ENCODE results near the gene SLCO2B1.

Gene SLCO2B1

DNA sequence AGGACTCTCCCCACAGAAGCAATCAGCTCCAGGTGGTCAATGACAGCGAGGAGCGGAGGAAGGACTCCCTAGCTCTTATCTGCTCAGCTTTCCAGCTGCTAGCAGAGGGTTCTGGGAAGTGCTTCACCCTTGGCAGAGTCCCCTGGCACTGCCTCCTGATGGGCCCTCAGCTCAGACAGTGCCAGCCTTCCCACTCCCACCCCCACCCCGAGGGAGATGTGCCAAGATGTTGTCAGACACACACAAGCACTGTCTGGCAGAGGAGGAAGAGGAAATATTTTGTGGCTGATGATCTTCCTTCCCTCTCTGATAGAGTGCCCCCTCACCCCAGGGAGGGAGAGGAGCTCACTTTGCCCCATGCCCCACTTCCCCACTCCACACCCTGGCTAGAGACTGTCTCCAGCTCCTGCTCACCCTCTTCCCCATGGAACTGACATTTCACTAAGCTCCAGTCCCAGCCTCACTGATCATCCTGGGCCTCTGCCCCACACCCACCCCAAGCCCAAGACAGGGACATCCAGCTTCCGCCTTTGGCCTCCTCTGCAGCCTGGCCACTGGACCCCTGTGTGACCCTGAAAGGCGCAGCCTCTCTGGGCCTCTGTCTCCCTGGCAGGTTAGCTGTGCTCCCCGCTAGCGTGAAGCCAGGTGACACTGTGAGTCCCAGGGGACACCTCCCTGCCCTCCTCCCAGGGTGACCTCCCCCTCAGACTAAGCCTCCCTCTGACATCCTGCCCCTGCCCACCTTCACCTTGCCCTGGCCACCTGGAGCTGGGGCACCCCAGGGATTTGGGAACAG is 44.5 kb downstream of the SLCO2B1 start:
- DNase-seq: no peak

DNA sequence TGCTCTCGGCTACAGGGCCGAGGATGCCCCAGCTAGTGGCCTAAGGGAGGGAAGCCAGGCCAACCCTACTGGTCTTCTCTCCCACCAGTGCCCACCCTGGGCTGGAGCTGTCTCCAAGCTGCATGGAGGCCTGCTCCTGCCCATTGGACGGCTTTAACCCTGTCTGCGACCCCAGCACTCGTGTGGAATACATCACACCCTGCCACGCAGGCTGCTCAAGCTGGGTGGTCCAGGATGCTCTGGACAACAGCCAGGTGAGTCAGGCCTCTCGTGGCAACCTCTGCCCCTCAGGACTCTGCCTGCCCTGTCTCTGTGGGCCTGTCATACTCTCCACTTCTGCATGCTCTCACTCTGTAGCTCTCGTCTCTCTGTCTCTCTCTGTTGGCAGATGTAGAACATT is 45.5 kb downstream of the SLCO2B1 start:
- DNase-seq: no peak

DNA sequence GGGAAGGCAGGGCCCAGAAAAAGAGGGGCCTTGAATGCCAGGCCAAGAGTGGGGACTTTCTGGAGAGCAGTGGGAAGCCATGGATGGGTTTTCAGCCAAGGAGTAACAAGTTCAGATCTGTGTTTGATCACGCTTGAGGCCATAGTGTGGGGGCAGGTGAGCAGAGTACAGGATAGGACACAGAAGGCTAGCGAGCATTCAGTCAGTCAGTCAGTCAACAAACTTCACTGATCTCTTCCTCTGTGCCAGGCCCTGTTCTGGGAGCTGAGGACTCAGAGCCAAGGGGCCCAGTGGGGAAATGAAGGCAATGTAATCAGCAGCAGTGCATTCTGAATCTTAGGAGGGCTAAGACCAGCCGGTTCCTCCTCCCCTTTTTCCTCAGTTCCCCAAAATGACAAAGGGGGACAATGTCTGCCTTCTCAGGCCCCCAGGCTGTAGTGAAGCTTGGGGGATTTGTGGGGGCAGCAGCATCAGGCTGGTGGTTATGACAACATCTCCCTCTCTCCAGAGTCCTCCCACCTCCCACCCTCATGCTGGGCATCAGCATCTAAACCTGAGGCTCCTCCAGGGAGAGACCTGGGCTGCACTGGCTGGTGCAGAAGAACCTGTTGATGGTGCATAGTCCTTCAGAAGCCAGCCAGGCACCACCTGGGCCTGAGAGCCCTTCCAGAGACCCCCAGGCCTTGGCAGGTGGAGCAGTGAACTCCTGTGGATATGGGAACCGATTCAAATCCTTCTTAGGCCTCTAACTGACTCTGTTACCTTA is 46.8 kb downstream of the SLCO2B1 start:
- no peak for DNase-seq

- no peak for DNase-seq
Measured at GRCh38 chr11:75198278-75198973, 47.5 kb downstream of the SLCO2B1 start.

- no peak for DNase-seq
Measured at GRCh38 chr11:75199412-75199955, 48.6 kb downstream of the SLCO2B1 start.

- no peak for DNase-seq
Measured at GRCh38 chr11:75200051-75200450, 49.1 kb downstream of the SLCO2B1 start.

GRCh38 chr11:75200531-75200930 is 49.6 kb downstream of the SLCO2B1 start:
- no peak for DNase-seq

- DNase-seq: no peak
Measured at GRCh38 chr11:75201771-75202170, 50.9 kb downstream of the SLCO2B1 start.

DNA sequence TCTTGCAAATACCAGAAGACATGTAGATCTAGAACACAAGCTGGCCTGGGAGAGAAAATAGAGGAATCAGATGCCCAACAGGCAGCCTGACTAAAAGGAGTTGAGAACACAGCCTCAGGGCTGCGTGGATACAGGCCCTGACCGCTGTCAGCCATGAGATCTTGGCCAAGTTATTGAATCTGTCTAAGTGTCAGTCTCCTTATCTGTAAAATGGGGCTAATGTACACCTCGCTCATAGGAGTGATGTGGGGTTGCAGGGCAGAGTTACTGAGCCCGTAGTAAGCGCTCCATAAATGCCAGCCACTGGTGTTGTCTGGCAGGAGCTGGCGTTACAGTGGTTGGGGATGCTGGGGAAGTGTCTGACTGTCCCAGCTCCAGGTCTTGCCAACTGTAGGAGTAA is 51.3 kb downstream of the SLCO2B1 start:
- no peak for DNase-seq

- DNase-seq: no peak
Measured at GRCh38 chr11:75203138-75203537, 52.2 kb downstream of the SLCO2B1 start.

DNA sequence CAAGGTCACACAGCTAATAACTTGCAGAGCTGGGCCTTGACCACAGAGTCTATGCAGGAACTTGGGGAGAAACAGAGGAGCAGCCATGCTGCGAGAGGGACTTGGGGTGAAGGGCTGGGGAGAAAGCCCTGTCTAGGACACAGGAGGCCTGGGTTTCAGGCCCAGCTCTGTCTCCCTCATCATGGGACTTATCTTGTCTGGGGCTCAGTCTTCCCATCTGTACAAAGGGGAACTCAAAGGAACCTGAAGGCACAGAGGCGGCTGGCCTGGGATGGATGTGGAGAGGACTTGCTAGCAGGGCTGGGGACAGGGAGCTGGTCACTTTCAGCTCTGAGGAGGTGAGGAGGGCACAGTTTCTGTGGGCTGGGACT is 52.7 kb downstream of the SLCO2B1 start:
- DNase-seq: no peak

DNA sequence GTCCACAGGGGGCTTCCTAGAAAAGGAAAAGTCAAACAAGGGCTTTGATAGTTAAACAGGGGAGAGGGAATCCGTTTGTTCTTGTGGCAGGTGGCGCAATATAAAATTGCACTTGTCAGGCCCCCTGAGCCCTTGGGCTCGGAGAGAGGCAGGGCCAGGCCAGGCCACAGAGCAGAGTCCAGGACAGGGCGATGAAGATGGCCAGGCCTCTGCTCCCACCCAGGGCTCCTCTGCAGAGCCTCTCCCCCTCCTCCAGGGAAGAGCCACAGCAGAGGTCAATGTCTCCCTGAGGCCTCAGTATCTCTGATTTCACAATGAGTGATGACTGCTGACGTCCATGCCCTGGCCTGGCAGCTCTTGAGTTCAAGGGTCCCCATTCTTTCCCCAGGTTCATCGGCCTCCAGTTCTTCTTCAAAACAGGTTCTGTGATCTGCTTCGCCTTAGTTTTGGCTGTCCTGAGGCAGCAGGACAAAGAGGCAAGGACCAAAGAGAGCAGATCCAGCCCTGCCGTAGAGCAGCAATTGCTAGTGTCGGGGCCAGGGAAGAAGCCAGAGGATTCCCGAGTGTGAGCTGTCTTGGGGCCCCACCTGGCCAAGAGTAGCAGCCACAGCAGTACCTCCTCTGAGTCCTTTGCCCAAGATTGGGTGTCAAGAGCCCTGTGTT is 53.2 kb downstream of the SLCO2B1 start:
- no peak for DNase-seq

DNA sequence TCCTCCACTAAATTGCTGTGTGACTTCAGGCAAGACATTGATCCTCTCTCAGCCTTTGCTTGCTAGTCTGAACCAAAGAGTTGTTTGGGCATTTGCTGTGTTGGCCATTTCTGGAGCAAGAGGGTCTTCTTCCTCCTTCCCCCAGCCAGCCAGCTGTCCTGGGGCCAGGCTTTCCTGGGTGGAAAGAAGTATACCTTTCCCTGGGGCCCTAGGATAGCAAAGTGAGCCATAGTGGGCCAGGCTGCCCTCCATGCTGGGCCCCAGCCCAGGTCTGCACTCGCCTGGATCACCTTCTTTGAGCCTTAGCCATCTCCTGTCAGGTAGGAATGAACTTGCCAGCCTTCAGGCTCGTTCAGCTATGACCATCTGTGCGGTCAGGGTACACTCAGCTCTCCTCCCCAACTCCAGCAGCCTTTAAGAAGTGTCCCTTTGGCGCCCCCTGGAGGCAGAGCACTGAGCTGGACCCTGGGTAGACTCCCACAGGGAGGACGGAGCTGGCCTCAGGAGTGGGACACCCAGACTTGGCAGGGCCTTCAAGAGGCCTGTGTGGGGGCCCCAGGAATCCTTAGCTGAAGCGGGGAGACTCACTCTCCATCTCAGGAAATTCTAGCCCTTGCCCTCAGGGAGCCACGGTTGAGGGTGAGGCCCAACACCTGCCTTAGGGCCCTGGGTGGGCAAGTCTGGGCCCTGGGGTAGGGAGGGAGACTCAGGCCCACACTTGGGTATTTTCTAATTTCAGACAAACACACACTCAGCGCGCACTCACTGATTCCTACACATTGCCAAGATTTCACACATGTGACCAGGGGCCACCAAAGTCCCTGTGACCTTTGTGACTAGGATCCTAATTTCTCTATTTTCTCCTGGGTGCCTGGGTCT is 54.0 kb downstream of the SLCO2B1 start:
- DNase-seq: peak; percentile 78

- no peak for DNase-seq
Measured at GRCh38 chr11:75205564-75206020, 54.7 kb downstream of the SLCO2B1 start.

DNA sequence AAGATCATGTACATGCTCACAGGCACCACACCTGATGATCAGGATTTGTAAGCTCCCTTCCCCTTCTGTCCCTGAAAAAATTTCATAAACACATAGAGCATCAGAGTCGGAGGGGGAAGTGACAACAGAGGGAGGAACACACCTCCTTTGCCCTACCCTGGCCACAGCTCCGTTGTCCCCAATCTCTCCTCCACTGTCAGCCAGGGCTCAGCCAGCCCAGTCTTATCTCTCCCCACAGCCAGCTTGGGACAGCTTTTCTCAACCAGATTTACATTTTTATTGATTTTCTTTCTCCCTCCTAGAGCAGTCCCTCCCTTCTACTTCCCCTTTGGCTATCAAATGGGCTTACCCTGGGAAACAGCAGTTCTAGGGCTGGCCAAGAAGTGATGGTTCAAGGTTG is 57.5 kb downstream of the SLCO2B1 start:
- DNase-seq: no peak

DNA sequence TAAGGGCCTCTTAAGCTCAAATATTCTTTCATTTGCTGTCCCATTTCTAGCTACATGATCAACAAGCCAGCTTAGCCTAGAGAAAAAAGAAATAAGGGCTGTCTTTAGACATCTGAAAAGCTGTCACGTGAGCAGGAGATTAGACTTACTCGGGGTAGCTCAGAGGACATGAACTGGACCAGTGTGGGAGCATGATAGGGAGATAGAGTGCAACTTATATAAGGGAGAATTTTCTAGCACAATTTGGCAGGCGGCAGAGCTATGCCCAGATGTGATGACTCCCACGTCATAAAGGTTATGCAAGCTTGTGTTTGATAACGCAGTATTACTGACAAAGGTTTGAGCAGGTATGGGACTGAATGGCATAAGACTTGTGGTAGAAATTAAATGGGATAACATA is 61.5 kb downstream of the SLCO2B1 start:
- no peak for DNase-seq

DNA sequence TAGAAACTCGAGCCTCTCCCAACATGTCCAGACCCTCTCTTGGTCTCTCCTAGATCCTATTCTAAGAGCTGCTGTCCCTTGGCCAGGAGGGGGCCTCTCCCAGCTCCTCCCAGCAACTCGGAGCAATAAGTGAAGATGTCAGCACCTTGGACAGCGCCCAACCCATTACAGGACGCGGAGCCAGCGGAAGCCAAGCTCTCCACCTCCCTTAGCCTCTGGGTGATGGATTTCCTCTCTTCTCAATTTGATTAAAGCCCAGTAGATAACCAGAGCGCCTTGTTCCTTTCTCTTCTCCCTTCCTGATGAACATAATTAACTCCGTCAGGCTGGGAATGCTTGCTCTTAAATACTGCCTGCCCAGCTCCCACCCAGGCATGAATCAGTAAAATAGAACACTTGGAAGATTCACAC is 63.5 kb downstream of the SLCO2B1 start:
- peak; percentile 53 for DNase-seq

- no peak for DNase-seq
Measured at GRCh38 chr11:75214843-75215242, 63.9 kb downstream of the SLCO2B1 start.

- DNase-seq: no peak
Measured at GRCh38 chr11:75219869-75220268, 69.0 kb downstream of the SLCO2B1 start.

DNA sequence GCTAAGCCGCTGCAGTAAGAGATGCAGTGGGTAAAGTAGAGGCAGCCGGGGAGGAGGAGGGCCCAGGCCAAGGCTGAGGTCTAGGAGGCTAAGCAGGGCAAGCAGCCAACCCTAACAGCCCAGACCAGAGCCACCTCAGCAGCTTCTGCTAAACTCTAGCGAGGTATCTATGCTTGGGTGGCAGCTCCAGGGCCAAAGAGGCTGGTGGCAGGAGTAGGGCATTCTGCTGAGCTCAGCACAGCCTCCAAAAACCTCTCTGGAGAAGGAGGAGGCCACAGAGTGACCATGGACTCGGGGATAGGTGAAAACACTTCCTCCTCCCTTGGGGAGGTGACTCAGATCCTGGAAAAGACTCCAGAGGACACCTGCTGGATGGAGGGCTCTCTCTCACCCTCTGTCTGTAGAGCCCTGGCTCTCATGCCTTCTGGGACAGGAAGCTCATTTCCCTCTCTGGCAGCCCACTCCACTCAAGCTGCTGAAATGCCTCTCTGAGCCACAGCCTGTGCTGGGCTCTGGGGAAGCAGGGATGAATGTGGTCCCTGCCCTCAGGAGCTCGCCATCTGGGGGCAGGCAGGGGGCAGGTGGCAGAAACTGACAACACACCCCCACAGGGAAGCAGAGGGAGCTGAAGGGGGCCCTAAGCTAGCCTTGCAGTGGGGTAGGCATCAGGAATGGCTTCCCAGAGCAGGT is 73.2 kb downstream of the SLCO2B1 start:
- peak; percentile 4 for DNase-seq

GRCh38 chr11:75225794-75226193 is 74.9 kb downstream of the SLCO2B1 start:
- DNase-seq: no peak
